ENCODE results near the gene ZNF365.

DNA sequence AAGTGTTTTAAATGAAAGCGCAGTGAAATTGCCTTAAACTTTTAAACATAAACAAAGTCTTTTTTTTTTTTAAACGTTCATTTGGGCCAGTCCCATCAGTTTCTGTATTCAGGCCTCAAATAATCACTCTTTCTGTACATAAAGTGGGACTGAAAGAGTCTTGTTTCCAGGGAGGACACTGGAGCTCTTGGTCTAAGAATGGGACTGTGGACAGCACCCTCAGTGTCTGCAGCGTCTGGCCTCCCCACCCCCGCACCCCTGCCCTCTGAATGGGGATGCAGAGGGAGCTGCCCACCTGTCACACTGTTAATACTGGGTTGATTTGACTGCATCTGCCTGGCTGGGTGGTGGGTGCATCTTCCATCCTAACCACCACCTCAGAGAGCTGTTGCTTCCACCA lies 5.2 kb downstream of the ZNF365 start:
- no peak for TF ChIP-seq CTCF (IDR thresholded peaks at IDR 0.05; ENCODE audit: poor library complexity)
- TF ChIP-seq EZH2 (IDR thresholded peaks at IDR 0.05; ENCODE audit: borderline replicate concordance) = no peak
- TF ChIP-seq EZH2phosphoT487 (IDR thresholded peaks at IDR 0.05; ENCODE audit: low read depth, severe bottlenecking, unreplicated experiment) = no peak

Data from hepatocyte (in vitro differentiated cells).